GM19238 (cell line): ENCODE data around the gene CAMKMT.
"Not testable (repeated sequence)": the region's sequence is repeated elsewhere in the genome, so short reads cannot be mapped to it uniquely, and the experiment has no call there.

Experiments used
- DNase-seq: peaks from one replicate; pipeline ENCODE4 v3.0.0; 2011; ENCODE audit warnings: low spot score; ENCODE audit not compliant: insufficient read length

Gene CAMKMT

GRCh38 chr2:44595615-44596014 lies 233.9 kb downstream of the CAMKMT start:
- not testable (repeated sequence) for DNase-seq

GRCh38 chr2:44596537-44597320 lies 235.0 kb downstream of the CAMKMT start:
- no peak for DNase-seq

DNA sequence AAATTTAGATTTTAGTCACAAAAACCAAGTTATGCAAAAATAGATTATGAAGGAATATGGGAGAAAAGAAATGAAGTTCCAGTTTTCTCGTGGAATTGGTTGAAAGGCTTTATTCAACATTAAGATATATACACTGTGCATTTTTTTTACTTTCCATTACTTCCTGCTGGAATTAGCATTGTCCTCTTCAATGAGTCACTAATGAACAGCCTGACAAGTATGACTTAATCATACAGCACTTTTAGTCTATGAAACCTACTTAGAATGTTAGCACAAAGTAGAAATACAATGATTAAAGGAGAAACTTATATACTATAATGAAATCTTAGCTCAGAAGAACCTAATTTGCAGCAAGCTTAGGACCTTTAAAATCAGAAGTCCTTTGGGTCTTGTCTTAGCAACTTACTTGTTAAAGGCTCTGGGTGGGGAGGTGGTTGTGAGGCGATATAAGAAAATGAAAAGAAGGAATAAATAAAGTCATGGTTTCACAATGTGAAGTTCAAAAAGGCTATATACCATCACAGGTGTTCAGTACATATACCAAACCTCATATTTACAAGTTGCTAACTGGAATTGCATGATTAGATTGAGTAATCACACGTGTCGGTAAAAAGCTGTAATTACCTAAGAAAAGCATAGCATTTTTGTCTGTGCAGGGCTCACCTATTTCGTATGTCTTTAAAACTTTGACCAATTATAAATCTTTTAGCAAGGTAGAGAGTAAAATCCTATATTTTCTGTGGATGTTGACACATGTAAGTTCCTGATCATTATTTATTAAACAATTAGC lies 236.8 kb downstream of the CAMKMT start:
- DNase-seq = no peak

DNA sequence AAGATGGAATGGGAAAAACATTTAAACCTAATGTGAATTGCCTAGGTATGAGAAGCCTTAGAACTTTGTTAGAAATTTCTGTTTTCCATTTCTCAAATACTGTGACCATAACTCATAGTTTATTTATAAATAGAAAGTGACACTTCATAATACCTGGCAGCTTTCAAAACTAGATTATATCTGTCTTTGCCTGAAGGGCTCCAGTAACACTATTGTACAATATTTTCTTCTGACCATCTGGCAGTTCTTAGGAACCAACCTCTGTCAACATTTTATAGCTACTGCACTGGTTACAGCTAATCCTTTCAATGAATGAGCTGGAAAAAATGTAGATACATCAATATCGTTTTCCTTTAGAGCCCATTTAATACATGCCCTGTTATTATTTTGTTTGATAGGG lies 237.4 kb downstream of the CAMKMT start:
- DNase-seq = no peak

GRCh38 chr2:44602446-44602845 lies 240.7 kb downstream of the CAMKMT start:
- DNase-seq = no peak

DNA sequence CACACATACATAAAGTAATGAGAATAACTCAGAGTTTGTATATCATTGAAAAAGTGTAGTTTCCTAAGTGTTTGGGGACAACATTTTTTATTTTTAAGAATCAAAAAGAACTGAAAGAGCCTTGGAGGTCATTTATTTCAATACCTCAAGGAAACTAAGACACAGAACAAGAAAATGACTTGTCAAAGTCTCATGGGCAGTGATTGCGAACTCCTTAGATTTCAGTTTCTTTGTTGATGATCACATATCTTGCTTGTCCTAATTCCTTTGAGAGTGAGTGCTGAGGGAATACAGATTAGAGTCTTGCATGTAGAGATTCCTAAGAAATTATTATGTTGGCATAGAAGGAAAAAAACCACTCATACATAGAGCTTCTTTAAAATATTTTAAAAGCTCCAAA lies 243.8 kb downstream of the CAMKMT start:
- no peak for DNase-seq

GRCh38 chr2:44612276-44612675 lies 250.5 kb downstream of the CAMKMT start:
- DNase-seq = no peak

DNA sequence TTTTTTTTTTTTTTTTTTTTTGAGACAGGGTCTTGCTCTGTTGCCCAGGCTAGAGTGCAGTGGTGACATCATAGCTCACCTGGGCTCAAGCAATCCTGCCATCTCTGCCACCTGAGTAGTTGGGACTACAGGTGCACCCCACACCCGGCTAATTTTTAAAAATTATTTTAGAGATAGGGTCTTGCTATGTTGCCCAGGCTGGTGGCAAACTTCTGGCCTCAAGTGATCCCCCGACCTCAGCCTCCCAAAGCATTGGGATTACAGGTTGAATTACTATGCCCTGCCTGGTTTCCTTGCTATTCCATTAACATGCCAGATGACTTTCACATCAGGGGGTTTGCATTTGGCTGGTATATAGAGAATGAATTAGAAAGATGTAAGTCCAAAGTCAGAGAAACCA lies 253.2 kb downstream of the CAMKMT start:
- no peak for DNase-seq

GRCh38 chr2:44615950-44616518 lies 254.3 kb downstream of the CAMKMT start:
- no peak for DNase-seq

DNA sequence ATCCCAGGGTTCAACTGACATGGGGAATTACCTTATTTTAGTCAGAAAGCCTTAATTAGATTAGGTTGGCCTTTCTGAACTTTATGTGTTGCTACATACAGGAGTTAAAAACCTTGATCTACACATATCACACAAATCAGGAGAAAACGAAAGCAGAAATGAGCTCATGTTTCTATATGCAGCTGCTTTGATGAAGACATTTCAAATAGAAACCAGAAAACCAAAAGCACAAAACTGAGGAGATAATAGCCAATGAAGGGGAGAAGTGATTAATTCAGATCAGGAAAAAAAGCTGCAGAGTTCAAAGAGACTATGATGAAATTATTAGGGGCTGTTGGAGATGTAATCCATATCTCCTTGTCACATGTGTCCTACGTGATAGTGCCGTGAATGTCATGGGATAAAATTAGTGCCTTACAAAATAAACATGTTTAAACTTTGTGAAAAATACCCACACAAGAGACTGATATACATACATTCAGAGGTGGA lies 255.0 kb downstream of the CAMKMT start:
- DNase-seq = peak; percentile 11

DNA sequence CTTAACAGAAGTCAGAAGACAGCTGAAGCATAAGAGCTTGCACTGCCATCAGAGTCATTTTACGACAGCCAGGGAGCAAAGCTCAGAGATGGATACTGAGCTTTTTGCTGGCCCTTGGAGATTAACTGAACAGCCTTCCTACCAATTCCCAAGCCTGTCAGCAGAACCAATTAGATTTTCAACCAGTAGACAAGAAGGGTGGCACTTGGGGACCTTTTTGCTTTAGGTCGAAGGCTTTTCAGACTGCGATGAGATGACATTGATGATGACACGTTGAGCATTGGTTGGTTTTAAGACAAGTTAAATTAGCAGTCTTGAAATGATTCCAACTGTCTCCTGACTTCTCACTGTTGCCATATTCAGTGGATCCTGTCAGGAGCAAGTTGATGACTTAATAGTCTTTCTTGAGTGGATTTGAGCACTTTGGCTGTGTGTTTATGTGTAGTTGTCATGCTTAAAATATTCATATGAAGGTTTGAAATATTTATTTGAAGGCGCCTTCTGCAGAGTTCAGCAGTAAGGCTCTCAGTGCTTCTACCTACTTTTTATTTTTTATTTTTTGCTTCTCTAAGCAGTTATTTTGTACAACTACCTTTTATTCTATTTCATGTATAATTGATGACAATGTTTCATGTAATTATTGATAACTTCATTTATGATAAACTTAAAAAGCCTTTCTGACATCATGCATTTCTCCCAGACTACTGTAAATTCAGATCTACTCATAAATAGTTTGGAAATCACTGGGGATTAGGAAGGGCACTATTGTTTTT lies 256.7 kb downstream of the CAMKMT start:
- no peak for DNase-seq

DNA sequence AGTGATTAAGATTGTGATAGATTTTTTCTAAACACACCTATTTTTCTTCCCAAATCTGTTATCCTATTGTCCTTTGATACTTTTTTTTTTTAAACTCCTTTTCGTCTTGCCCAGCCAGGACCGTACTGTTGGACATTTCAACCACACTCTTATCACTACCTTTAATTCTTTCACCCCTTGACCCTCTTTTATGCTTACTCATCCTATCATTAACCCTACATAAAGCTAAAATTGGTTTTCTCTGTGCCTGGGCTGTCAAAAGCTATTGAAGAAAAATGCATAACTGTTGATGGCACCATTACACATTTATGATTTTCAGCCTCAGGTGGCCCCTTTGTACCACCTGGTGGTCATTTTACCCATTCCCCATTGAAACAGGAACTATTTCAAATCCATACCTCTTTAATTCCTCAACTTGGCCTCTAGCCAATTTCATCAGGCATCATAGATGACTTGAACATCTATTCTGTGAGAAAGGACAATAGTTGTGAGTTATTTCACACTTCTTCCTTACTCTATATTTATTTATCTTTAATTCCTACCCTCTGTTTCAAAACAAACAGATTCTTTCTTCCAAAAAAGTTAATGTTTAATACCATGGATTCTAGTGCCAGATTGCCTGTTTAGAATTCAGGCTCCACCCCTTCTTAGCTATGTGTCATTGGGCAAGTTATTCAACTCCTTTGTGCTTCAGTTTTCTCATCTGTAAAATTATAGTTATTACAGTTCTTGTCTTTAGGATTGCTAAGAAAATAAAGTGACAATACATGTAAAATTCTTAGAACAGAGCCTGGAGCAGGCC lies 258.6 kb downstream of the CAMKMT start:
- DNase-seq = no peak

GRCh38 chr2:44623622-44624351 lies 262.0 kb downstream of the CAMKMT start:
- no peak for DNase-seq

DNA sequence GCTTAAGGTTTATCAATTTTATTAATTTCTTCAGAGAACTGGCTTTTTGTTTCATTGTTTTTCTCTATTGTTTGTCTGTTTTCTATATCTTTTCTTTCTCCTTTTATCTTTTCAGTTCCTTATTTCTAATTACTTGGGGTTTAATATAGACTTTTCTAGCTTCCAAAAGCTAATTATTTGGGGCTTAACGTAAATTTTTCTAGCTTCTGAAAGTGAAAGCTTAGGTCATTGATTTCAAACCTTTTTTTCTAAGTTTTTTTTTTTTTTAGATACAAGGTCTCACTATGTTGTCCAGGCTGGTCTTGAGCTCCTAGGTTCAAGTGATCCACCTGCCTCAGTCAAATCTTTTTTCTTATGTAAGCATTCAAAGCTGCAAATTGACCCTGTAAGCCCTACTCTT lies 266.6 kb downstream of the CAMKMT start:
- no peak for DNase-seq

GRCh38 chr2:44632931-44633689 lies 271.4 kb downstream of the CAMKMT start:
- DNase-seq = no peak

DNA sequence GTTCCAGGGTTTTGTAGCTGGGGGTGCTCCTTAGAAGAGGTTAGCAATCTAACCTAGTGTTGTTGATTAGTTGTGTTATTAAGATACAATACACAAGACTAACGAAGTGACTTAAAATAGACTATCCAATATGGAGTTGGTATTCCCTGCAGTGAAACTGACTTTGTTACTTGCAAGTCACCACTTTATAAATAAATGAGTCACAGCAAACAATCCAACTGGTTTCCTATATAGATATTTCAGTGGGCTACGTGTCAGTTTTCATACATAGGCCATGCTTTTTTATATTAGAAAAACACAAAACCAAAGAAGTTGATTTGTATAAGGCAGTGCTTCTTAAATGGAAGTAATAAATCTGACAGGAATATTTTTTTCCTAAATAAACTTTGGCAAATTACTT lies 274.0 kb downstream of the CAMKMT start:
- no peak for DNase-seq

- DNase-seq = no peak
Observed at GRCh38 chr2:44638649-44639048, 276.9 kb downstream of the CAMKMT start.

DNA sequence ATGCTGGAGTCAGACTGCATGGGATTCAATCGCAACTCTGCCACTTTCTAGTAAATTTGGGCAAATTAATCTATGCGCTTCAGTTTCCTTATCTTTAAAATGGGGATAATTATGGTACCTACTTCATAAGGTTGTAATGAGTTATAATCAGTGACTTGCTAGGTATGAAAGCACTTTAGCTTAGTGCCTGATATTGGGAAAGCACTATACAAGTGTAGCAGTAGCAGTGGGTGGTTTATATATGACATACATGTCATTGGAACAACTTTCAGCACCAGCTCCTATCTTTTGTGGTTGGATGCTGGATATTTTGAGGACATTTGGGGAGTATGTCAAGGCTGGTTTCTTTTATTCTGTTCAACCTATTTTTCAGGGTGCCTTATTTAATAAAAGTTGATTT lies 277.7 kb downstream of the CAMKMT start:
- DNase-seq = no peak

DNA sequence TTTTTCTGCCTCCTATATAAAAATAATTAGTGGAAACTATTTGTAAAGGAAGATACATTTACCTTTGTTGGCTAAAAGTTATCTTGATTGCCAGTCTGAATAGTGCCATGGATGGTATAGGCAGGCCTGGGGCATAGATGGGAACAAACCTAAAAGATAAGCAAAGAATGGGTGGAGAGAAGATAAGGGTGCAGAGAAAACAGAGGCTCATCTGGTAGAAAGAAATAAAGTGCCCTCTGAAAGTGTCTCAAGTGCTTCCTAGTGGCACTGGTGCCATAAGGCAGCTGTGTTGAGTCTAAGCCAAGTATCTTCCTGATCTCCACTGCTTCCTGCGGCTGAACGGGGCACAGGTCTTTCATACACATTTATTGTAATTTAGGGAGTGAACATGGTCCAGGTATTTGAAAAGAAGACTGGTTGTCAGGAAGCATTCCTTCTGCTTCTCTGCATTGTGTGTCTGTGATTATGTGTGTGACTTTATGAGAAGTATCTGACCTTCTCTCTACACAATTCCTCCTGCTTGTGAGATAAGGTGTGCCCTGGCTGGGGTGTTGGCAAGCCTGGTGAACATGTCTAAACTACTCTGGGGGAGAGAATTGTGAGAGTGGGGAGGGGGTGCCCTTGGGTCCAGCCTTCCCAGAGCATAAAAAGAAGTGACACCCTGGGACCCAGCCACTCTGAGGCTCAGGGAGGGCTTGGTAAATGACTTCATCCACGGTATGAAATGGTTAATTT lies 280.5 kb downstream of the CAMKMT start:
- no peak for DNase-seq
